GM19372 (cell line): ENCODE results near the gene LSM14A.
A peak's percentile ranks its signal among the peaks of the same experiment; 100 is the strongest.
"Not testable (repeated sequence)": the region's sequence is repeated elsewhere in the genome, so short reads cannot be mapped to it uniquely, and the experiment has no call there.

Experiments used
- ATAC-seq: cut with Tn5 transposase; IDR thresholded peaks from one replicate; pipeline ENCODE4 v1.9.1; 2021; ENCODE audit warnings: mild to moderate bottlenecking, low read depth, moderate library complexity; ENCODE audit not compliant: unreplicated experiment

LSM14A gene

DNA sequence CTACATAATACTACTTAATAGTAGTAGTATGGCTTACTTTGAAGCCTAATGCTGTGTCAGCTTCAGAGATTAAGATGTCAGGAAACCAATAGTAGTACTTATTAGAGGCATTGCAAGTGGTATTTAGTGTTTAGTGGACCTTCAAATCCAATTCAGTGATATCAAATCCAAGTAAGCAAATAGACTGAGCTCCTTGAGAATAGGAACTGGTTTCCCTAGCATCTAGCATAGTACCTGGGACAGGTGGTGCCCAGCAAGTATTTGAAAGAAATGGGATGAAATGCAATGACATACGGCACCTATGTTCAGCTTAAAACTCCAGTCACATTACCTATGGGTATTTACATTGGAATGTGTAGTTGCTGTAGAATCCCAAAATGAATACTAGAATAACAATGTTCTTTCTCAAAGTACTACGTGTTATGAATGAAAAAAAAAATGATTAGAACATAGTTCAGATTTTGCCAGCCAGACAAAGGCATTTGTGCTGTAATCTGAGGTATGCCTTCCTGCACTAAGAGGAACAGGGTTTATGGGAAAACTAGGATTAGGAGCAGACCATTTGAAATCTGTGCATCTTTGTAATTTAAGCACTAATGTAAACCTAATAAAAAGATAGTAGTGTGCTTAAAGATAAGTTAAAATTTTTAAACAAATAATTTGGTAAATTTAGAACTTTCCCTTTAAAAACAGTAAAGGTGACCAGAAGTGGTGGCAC lies 17.1 kb downstream of the LSM14A start:
- ATAC-seq, result no peak

DNA sequence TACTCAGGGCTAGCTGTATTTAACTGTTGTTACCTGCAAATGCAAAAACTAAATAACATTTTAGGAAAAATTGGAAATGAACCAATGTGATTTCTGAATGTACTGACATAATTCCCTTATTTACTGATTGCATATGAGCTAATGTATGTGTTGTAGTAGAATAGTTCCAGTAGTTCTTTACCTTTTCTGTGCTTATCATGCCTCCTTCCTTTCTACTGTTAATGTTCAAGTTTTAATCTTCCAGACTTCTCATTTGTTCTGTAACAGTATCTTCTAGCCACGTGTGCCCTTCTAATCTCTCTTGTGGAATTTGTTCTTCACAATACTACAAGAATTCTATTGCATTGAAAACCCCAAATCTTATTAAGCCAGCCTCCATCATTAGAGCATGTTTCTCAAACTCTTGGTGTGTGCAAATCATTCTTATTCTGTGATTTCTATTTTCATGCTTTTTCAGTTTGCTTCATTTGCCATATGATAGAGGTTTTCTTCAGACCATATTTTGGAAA lies 17.7 kb downstream of the LSM14A start:
- ATAC-seq, result no peak

DNA sequence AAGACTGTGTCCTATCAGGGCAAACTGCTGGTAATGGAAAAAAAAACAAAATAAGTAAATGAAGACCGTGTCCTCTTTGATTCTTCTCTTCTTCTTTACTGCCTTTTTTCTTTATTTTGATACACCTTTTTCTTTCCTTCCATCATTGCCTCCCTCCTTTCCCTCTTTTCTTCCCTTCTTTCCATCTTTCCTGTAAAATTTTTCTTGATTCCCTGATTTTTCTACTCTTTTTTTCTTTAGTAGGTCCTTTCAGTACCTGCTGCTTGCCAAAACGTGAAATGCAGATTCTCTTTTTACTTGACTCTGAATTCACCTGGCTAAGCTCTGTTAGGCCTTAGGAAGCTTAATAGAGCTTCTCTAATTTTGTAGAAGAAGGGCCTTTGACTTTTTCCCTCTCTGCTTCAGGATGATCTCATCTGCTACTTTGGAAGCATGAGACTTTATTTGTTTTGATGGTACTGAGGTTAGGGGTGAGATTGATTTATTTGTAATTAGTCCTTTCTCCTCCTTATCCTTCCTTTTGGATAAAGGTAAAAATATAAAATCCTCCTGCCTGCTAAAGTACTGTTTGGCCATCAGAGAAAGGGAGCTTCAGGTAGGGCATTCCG lies 19.2 kb downstream of the LSM14A start:
- ATAC-seq, result no peak

DNA sequence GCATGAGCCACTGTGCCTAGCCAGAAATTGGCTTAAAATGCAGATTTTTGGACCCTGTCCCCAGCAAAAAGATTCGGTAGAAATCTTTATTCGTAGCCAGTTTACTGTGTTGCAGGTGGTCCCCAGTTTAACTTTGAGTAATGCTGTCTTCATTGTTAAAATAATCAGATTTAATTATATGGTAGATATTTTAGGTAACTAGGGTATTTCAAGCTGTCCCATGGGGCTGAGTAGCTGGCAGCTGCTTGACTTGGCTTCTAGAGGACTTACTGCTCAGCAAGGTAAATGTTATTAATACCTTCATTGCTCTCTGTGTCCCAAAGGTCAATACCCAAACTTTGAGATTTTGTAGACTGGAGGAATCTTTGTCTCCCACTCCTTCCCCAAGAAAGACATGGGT lies 21.1 kb downstream of the LSM14A start:
- ATAC-seq, result no peak

DNA sequence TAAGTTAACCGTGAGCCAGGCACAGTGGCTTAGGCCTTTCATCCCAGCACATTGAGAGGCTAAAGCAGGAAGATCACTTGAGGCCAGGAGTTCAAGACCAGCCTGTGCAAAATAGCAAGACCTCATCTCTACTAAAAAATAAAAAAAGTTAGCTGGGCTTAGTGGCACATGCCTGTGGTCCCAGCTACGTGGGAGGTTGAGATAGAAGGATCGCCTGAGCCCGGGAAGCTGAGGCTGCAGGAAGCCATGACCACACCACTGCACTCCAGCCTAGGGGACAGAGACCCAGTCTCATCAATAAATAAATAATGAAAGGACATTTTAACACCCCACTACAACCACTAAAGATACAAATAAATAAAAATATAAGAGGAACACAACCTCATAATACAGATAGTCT lies 21.6 kb downstream of the LSM14A start:
- no peak for ATAC-seq

DNA sequence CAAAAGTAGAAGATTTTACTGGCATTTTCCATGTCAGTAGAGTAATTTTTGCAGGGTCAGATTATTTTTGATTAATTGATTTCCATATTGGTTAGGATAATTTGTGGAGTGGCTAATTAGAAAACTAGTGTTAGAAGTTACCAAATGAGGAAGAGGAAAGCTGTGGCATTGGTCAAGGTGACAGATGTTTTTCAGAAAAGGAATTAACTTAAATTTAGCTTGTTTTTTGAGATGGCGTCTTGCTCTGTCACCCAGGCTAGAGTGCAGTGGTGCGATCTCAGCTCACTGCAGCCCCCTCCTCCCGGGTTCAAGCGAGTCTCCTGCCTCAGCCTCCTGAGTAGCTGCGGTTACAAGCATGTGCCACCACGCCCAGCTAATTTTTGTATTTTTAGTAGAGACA lies 28.8 kb downstream of the LSM14A start:
- no peak for ATAC-seq

DNA sequence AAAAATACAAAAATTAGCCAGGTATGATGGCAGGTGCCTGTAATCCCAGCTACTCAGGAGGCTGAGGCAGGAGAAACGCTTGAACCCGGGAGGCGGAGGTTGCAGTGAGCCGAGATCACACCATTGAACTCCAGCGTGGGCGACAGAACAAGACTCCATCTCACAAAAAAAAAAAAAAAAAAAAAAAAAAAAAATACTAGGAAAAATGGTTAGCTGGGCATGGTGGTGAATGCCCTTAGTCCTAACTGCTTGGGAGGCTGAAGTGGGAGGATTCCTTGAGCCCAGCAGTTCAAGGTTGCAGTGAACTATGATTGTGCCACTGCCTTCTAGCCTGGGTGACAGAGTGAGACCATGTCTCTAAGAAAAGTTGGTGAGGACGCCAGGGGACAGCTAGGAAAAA lies 33.0 kb downstream of the LSM14A start:
- ATAC-seq, result not testable (repeated sequence)

DNA sequence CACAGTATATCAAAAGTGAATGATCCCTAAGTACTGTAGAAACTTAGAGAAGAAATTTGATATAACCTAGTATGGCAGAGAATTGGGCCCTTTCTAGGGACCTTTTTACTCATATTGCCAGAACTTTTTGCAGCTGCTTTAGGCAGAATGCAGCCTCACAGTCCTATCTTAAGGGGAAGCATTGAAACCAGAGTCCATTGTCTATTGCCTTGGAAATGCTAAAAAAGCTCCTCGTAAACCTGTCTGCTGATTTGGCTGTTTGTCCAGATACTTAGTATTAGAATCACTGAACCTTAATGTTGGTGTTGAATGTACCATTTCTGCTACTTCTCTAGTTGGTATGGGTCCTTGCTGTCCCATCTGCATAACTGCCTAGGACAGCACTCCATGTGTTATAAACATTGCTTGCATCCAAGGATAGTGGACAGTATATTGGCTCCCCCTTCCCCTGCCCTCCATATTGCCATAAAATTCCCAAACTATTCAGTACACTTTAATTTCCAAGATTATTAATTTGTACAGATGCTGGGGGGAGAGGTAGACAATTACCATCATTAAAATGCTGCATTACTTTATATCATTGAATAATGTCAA lies 36.1 kb downstream of the LSM14A start:
- no peak for ATAC-seq

DNA sequence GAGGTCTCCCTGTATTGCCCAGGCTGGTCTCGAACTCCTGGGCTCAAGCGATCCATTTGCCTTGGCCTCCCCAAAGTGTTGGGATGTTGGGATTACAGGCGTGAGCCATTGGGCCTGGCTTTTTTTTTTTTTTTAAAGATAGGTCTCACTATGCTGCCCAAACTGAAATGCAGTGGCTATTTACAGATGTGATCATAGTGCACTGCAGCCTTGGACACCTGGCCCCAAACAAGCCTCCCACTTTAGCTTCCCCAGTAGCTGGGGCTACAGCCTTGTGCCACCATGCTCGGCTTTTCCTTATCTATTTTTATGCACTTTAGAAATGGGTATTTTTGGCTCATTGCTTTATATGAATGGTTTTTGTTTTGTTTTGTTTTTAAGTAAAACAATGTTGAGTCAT lies 37.4 kb downstream of the LSM14A start:
- no peak for ATAC-seq

DNA sequence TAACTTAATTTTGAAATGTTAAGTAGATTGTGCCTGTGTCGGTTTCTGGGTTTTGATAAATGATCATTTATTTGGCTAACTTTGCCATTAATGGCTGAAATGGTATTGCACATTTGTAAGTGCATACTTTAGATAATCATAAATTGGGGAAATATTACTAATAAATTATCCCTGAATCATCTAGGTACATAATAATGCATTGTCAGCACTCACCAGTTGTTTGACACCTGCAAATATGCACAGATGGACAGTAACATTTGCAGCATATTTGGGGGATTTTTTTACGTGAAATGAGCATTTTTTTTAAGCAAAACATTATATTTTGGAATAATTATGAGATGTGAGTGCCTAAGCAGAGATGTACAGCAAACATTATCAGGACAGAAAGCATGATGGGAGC lies 41.0 kb downstream of the LSM14A start:
- ATAC-seq, result no peak

DNA sequence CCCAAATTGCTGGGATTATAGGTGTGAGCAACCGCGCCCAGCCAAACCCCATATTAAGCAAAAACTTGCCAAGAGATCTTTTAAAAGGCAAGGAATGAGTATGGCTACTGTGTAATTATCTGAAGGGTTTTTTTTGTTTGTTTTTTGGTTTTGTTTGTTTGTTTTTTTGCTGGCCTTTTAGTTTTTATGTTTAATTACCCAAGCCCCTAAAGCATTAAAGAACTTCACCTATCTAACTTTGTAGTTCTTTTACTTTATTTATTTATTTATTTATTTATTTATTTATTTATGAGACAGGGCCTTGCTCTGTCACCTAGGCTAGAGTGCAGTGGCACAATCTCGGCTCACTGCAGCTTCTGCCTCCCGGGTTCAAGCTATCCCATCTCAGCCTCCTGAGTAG lies 41.7 kb downstream of the LSM14A start:
- ATAC-seq, result no peak

DNA sequence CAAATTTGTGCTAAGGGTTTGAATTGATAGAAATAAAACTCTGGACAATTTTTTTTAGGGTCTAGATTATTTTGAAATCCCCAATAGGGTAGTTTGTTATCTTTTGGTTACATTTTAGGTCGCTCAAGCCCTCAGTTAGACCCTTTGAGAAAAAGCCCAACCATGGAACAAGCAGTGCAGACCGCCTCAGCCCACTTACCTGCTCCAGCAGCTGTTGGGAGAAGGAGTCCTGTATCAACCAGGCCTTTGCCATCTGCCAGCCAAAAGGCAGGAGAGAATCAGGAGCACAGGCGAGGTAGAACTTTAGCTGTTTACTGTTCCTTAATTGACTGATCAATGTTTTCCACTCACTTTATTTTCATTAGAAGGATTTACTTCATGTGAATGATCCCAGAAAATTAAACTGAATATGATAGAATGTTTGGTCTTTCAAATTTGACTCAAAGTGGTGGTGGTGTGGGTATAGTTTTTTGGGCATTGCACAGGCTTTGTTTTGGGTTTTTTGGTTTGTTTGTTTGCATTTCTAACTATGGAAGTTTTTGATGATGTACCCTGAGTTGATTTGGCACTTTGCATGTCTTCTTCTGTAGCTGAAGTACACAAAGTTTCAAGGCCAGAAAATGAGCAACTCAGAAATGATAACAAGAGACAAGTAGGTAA lies 42.8 kb downstream of the LSM14A start:
- no peak for ATAC-seq

DNA sequence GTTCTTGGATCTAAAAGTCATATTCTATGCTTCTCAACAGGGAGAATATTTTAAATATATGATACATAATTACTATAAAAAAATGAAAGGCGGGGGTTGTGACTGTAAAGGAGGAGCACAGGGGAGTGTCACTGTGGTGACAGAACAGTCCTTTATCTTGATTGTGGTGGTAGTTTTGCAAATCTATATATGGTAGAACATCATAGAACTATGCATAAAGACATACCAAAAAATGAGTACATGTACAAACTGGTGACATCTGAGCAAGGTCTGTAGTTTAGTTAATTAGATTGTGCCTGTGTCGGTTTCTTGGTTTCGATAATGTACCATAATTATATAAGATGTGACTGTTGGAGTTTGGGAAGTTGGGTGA lies 43.3 kb downstream of the LSM14A start:
- no peak for ATAC-seq

DNA sequence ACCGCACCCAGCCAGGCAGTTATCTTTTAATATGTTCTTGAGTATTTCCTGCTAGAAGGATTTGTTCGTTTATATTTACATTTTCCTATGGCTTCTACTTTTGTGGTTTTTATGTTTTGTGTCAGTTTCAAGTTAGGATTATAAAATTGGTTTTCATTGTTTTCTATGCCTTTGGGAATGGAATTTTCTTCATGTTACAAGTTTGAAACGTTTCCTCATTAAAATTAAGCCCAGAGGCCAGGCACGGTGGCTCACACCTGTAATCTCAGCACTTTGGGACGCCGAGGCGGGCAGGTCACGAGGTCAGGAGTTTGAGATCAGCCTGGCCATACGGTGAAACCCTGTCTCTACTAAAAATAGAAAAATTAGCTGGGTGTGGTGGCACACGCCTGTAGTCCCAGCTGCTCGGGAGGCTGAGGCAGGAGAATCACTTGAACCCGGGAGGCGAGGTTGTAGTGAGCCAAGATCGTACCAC lies 44.5 kb downstream of the LSM14A start:
- ATAC-seq, result not testable (repeated sequence)

DNA sequence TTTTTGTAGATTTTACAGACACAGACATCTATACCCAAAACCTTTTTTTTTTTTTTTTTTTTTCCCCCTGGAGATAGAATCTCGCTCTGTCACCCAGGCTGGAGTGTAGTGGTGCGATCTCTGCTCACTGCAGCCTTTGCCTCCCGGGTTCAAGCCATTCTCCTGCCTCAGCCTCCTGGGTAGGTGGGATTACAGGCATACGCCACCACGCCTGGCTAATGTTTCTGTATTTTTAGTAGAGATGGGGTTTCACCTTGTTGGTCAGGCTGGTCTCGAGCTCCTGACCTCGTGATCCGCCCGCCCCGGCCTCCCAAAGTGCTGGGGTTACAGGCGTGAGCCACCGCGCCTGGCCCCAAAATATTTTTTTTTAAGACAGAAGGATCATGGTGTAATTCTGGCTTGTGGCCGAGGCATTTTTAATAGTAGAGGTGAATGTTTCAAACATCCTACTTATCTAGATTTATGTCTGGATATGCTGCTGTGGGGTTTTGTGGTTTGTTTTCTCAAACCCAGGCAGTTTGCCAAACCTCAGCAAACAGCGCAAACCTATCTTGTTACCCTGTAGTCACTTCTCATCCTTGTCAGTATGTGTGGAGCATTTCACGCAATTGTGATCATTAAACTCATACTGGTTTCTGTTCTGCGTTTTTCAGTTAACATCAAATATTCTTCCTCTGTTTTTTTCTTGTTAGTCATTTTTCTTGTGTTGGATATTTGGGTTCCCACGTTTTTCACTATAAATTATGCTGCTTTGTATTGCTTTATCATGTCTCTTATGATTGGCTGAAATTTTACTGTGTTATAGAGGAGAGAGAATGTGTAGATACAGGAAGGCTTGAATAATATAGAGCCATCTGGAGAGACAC lies 45.9 kb downstream of the LSM14A start:
- ATAC-seq, result peak; percentile 79

DNA sequence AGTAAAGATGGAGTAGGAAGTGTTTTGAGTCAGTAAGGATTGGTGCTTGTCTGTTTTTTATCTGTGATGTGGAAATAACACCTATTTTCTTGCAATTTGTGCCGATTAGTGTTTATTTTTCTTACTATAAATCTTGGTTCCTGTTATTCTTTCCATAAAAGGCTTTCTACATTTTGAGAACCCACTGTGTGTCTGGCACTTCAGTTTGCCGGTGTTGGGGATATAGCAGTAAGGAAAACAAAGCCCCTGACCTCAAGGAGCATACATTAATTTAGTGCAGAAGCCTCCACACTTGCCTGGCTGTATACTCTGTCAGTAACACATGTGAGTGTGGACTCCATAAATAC lies 46.5 kb downstream of the LSM14A start:
- ATAC-seq, result no peak

DNA sequence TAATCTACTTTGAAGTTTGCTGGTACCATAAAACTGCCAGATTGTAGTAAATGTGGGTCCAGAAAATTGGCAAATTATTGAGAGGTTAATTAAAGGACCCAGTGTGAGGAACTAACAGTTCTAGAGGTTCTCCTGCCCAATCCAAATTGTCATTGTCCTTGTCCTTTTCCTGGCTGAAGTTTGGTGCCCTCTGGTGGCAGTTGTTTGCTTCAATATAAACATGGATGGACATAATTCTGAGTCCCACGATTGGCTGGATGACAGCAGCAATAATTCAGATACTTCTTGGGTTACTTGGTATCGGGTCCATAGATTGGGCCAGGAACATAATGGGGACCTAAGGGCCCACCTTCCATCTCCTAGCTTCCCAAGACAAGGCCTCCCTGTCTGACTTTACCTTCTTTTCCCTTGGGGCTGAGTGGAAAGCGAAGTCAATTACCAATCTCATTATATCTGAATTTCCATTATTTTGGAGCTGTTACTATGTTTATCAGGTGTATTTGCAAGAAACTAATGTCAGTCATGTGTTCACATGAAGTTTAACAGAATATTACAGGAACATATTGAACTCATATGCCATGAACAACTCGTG lies 48.3 kb downstream of the LSM14A start:
- ATAC-seq, result no peak

DNA sequence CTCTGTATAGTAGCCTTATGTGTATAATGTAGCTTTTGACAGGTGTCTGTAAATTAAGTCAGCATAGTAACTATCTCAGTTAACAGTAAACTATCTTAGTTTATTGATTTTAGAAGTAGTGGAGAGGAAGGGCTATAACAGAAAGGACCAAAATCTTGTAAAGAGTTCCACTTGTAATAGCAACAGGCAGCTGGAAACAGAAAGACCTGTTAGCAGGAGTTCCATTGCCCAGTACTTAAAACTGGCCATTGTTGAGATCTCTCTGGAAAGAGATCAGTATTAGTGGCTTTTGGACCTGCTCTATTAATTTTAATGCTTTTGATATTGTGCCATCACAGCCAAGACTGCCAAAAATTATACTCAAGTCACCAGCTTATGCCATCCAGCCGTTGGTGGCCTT lies 50.1 kb downstream of the LSM14A start:
- ATAC-seq, result no peak

DNA sequence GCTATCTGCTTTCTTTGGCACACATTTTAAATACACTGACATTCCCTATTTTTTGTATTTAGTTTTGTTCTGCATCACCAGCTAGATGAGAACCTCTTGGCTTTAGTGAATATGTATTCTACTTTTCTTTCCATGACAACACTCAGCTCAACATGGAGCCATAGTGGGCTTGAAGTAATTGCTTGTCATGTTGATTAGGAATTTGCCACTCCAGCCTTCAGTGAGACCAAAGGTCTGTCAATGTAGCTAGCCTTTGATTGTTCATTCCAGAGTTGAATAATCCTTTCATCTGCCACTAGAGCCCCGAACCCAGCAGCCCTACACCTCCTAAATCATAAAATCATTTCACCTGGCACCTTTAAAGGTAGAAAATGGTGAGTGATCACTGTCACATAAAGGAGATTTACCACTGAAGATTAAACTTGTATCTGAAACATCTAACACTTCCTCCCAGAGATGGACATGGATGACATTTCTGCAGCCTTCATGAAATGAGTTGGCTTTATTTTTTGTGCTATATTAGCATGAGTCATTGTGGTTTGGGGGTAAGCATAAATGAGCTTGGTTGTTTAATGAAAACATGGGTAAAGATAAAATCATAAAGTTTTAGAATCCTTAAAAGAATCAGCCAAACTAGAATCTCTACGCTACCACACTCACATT lies 52.8 kb downstream of the LSM14A start:
- no peak for ATAC-seq

DNA sequence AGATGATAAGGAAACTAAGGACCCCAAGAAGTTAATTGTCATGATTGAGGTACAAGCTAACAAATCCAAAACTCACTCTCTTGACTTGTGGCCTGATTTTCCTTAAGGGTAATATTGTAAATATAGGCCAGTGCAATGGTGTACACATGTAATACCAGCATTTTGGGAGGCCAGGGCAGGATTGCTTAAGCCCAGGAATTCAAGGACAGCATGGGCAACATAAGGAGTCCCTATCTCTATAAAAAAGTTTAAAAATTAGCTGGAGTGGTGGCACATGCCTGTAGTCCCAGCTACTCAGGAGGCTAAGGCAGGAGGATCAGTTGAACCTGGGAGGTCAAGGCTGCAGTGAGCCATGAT lies 53.3 kb downstream of the LSM14A start:
- ATAC-seq, result no peak
